PC-3 (cell line): ENCODE results near the gene RANBP10.

Source experiments
- CTCF ChIP-seq: fragments of 300-600 bp; sonication (generic); conservative IDR thresholded peaks from 2 replicates; pipeline ENCODE4 v1.5.1; 2017; ENCODE audit warnings: antibody characterized with exemption, low read depth, mild to moderate bottlenecking, low read length
- EZH2 ChIP-seq: fragments of 300-600 bp; sonication (generic); IDR thresholded peaks from one replicate; pipeline ENCODE4 v1.6.1; 2017; ENCODE audit warnings: antibody characterized with exemption, mild to moderate bottlenecking, low read length; ENCODE audit not compliant: unreplicated experiment
- EZH2phosphoT487 ChIP-seq: fragments of 300-600 bp; sonication (generic); IDR thresholded peaks from 2 replicates; pipeline ENCODE4 v1.6.1; 2018; ENCODE audit warnings: mild to moderate bottlenecking, antibody characterized with exemption, low read length, borderline replicate concordance

DNA sequence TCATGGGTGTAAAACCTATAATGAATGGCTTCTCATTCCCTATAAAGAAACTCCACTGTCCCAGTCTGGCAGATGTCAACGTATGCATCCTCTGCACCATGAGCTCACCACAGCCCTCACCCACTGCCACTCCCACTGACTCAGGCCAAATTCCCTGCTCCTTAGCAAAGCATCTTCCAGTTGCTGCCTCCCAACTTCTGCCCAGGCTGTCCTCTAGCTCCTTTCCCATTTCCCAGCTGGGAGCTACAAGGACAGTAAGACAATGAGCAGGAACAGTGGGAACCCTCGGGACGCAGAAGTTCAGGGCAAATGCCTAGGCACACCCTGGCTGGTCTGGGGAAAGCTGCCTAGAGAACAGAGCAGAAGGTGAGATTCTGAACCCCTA lies 26.7 kb upstream of the RANBP10 start:
- no peak for TF ChIP-seq CTCF
- TF ChIP-seq EZH2phosphoT487, result no peak
- no peak for TF ChIP-seq EZH2
